ENCODE results near the gene TUBA1B.

TUBA1B gene

DNA sequence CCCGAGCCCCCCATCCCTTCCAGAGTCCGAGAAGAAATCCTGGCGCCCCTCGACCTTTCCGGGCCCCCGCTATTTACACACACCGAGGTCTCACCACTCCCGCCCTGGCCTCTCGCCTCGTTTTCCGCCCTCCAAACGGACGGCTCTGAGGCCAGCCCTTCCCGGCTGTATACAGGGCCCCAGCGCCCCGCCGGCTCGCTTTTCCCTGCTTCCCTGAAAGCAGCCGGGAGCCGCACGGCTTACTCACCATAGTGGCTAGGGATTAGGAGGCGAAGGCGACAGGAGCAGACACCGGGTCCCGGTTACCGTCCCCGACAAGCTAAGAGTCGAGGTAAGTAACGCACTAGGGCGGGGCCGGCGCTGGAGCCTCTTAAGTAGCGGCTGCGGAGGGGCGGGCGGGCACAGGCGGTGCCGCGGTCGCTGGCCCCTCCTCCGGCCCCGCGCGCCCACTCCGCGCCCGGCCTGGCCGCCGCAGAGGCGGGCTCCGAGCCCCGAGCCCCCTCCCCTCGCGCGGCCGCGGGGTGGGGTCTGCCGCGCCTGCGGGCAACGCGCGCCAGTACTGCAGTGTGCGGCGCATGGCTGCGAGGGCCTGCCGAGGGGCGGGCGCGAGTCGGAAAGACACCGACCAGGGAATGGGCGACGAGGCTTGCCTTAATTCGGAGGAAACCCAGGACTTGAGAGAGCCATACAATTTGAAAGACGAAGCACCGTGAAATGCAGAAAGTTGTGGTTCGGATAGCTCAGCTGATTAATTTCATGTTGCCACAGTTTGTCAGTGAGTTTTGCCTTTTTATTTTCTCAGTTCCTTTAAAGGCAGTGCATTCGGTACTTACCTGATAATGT is at the start of gene TUBA1B (continued):
- TF ChIP-seq ZNF121 (tag by site-specific recombination; IDR thresholded peaks at IDR 0.05) (peak; percentile 56), ZNF140 (tag by site-specific recombination; IDR thresholded peaks at IDR 0.05) (no peak; the same call in 1 of the 2 replicates), ZNF404 (tag by site-specific recombination; IDR thresholded peaks at IDR 0.05) (no peak), ZNF558 (tag by site-specific recombination; IDR thresholded peaks at IDR 0.05) (peak; percentile 23; the same call in 1 of the 2 replicates), ZNF701 (tag by site-specific recombination; IDR thresholded peaks at IDR 0.05) (no peak), ZNF529 (tag by site-specific recombination; IDR thresholded peaks at IDR 0.05; ENCODE audit: insufficient replicate concordance) (no peak), ZNF2 (tag by site-specific recombination; IDR thresholded peaks at IDR 0.05) (peak; percentile 83), ZNF155 (tag by site-specific recombination; IDR thresholded peaks at IDR 0.05) (no peak), ZSCAN16 (tag by site-specific recombination; IDR thresholded peaks at IDR 0.05) (no peak; the same call in 1 of the 2 replicates), ZFP37 (tag by site-specific recombination; IDR thresholded peaks at IDR 0.05) (peak; percentile 91), HOXD13 (CRISPR knock-in tag; IDR thresholded peaks at IDR 0.05; ENCODE audit: borderline replicate concordance) (no peak), BCL11B (tag by site-specific recombination; IDR thresholded peaks at IDR 0.05; ENCODE audit: low read depth) (peak; percentile 95), ZBTB7A (tag by site-specific recombination; IDR thresholded peaks at IDR 0.05; ENCODE audit: low read depth) (peak; percentile 64; the same call in 1 of the 2 replicates), ZNF521 (tag by site-specific recombination; IDR thresholded peaks at IDR 0.05) (no peak), HOXA7 (CRISPR knock-in tag; IDR thresholded peaks at IDR 0.05; ENCODE audit: borderline replicate concordance) (no peak), ZNF664 (tag by site-specific recombination; IDR thresholded peaks at IDR 0.05) (no peak), ZNF174 (tag by site-specific recombination; IDR thresholded peaks at IDR 0.05) (no peak), ZNF211 (tag by site-specific recombination; IDR thresholded peaks at IDR 0.05; ENCODE audit: low read depth) (no peak), OSR2 (tag by site-specific recombination; IDR thresholded peaks at IDR 0.05) (0 out of 2 replicates have a peak, but pooled peaks have one; percentile 27), ZNF394 (tag by site-specific recombination; IDR thresholded peaks at IDR 0.05; ENCODE audit: borderline replicate concordance) (peak; percentile 59), PRDM1 (tag by site-specific recombination; IDR thresholded peaks at IDR 0.05) (no peak), ZNF132 (tag by site-specific recombination; IDR thresholded peaks at IDR 0.05; ENCODE audit: borderline replicate concordance) (no peak), ZNF266 (tag by site-specific recombination; IDR thresholded peaks at IDR 0.05; ENCODE audit: low read depth) (no peak), ZNF350 (tag by site-specific recombination; IDR thresholded peaks at IDR 0.05) (no peak), ZNF433 (tag by site-specific recombination; IDR thresholded peaks at IDR 0.05; ENCODE audit: low read depth) (peak; percentile 46; the same call in 1 of the 2 replicates), ZNF571 (tag by site-specific recombination; IDR thresholded peaks at IDR 0.05) (no peak), WT1 (tag by site-specific recombination; IDR thresholded peaks at IDR 0.05) (peak; percentile 53; the same call in 1 of the 2 replicates), ZNF530 (tag by site-specific recombination; IDR thresholded peaks at IDR 0.05; ENCODE audit: low read depth) (no peak), EGR2 (tag by site-specific recombination; IDR thresholded peaks at IDR 0.05; ENCODE audit: low read depth) (no peak), KLF9 (tag by site-specific recombination; IDR thresholded peaks at IDR 0.05; ENCODE audit: low read depth) (peak; percentile 47), ZNF112 (tag by site-specific recombination; IDR thresholded peaks at IDR 0.05) (no peak), ZNF169 (tag by site-specific recombination; IDR thresholded peaks at IDR 0.05) (0 out of 2 replicates have a peak, but pooled peaks have one; percentile 38)
- TF ChIP-seq, protein P1, sequence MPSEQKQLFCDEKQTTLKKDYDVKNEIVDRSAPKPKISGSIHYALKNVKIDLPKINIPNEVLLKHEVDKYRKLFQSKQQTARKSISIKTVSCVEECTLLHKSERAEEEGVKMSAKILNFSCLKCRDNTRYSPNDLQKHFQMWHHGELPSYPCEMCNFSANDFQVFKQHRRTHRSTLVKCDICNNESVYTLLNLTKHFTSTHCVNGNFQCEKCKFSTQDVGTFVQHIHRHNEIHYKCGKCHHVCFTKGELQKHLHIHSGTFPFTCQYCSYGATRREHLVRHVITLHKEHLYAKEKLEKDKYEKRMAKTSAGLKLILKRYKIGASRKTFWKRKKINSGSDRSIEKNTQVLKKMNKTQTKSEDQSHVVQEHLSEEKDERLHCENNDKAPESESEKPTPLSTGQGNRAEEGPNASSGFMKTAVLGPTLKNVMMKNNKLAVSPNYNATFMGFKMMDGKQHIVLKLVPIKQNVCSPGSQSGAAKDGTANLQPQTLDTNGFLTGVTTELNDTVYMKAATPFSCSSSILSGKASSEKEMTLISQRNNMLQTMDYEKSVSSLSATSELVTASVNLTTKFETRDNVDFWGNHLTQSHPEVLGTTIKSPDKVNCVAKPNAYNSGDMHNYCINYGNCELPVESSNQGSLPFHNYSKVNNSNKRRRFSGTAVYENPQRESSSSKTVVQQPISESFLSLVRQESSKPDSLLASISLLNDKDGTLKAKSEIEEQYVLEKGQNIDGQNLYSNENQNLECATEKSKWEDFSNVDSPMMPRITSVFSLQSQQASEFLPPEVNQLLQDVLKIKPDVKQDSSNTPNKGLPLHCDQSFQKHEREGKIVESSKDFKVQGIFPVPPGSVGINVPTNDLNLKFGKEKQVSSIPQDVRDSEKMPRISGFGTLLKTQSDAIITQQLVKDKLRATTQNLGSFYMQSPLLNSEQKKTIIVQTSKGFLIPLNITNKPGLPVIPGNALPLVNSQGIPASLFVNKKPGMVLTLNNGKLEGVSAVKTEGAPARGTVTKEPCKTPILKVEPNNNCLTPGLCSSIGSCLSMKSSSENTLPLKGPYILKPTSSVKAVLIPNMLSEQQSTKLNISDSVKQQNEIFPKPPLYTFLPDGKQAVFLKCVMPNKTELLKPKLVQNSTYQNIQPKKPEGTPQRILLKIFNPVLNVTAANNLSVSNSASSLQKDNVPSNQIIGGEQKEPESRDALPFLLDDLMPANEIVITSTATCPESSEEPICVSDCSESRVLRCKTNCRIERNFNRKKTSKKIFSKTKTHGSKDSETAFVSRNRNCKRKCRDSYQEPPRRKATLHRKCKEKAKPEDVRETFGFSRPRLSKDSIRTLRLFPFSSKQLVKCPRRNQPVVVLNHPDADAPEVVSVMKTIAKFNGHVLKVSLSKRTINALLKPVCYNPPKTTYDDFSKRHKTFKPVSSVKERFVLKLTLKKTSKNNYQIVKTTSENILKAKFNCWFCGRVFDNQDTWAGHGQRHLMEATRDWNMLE (tag by site-specific recombination; conservative IDR thresholded peaks at IDR 0.05; ENCODE audit: low read depth) = no peak
- TF ChIP-seq, protein P2, sequence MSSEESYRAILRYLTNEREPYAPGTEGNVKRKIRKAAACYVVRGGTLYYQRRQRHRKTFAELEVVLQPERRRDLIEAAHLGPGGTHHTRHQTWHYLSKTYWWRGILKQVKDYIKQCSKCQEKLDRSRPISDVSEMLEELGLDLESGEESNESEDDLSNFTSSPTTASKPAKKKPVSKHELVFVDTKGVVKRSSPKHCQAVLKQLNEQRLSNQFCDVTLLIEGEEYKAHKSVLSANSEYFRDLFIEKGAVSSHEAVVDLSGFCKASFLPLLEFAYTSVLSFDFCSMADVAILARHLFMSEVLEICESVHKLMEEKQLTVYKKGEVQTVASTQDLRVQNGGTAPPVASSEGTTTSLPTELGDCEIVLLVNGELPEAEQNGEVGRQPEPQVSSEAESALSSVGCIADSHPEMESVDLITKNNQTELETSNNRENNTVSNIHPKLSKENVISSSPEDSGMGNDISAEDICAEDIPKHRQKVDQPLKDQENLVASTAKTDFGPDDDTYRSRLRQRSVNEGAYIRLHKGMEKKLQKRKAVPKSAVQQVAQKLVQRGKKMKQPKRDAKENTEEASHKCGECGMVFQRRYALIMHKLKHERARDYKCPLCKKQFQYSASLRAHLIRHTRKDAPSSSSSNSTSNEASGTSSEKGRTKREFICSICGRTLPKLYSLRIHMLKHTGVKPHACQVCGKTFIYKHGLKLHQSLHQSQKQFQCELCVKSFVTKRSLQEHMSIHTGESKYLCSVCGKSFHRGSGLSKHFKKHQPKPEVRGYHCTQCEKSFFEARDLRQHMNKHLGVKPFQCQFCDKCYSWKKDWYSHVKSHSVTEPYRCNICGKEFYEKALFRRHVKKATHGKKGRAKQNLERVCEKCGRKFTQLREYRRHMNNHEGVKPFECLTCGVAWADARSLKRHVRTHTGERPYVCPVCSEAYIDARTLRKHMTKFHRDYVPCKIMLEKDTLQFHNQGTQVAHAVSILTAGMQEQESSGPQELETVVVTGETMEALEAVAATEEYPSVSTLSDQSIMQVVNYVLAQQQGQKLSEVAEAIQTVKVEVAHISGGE (tag by site-specific recombination; conservative IDR thresholded peaks at IDR 0.05; ENCODE audit: low read depth) = peak; percentile 43; the same call in 1 of the 2 replicates
